Spleen (tissue), 7 donors: ENCODE results near the gene EPHB1.

Experiments used
- CTCF ChIP-seq, 11 experiments: fragments of 200-600 bp in 7 of 11; fragments of 450-650 bp in 4 of 11; sonication (generic) in 4 of 11; IDR thresholded peaks in 8 of 11; conservative IDR thresholded peaks in 3 of 11; 1 replicate in 7 of 11; 2 replicates in 4 of 11; pipeline versions ENCODE4 v1.4.0 to v1.8.0; 2016 to 2021; ENCODE audit warnings: antibody characterized with exemption in 11 of 11, inconsistent platforms in 4 of 11, mild to moderate bottlenecking in 1 of 11
- POLR2A ChIP-seq, 3 donors: fragments of 450-650 bp; IDR thresholded peaks; one replicate each; pipeline ENCODE4 v1.5.1; 2017; ENCODE audit warnings: antibody characterized with exemption in 3 of 3, mild to moderate bottlenecking in 1 of 3
- POLR2AphosphoS5 ChIP-seq, 3 donors: sonication (generic); formaldehyde crosslinking; IDR thresholded peaks; one replicate each; pipeline ENCODE4 v1.5.1; 2017; ENCODE audit warnings: antibody characterized with exemption in 3 of 3
- donor health status: DM: no; HTN: no; CAD: no; lungs with moderate emphysema.
- donor health status: DM: no; HTN: no; CAD: no.
- donor health status: DM: no; HTN: no; CAD: no.

- no peak for TF ChIP-seq CTCF (IDR thresholded peaks at IDR 0.05 in 8 of 11, conservative IDR thresholded peaks at IDR 0.05 in 3 of 11)
- no peak for TF ChIP-seq POLR2A (IDR thresholded peaks at IDR 0.05)
- no peak for TF ChIP-seq POLR2AphosphoS5 (IDR thresholded peaks at IDR 0.05)
Observed at GRCh38 chr3:135143474-135143873, 348.4 kb downstream of the EPHB1 start.
